Peyer's patch (tissue), 4 donors: ENCODE data around the gene SLC4A3. TPM values are rescaled to one million over a fixed set of nuclear protein-coding genes. Genes with fewer than 3 reads are reported as not detected.
A peak's percentile ranks its signal among the peaks of the same experiment; 100 is the strongest.
"Not testable (repeated sequence)": the region's sequence is repeated elsewhere in the genome, so short reads cannot be mapped to it uniquely, and the experiment has no call there.

Experiments
- DNase-seq, 3 donors: peaks; one replicate each; pipeline ENCODE4 v3.0.0-alpha.2; 2017 to 2019
- H3K27ac ChIP-seq, 4 donors: fragments of 200-600 bp; sonication (generic); one replicate each; pipeline ENCODE4 v1.5.1; 2016 to 2019
- H3K27me3 ChIP-seq, 2 donors: fragments of 200-600 bp; sonication (generic); one replicate each; pipeline ENCODE4 v1.5.1; 2019
- H3K36me3 ChIP-seq, 3 donors: fragments of 200-600 bp; sonication (generic); one replicate each; pipeline ENCODE4 v1.5.1; 2016 to 2019
- H3K4me1 ChIP-seq, 4 donors: fragments of 200-600 bp; sonication (generic); one replicate each; pipeline ENCODE4 v1.5.1; 2016 to 2019
- H3K4me3 ChIP-seq, 4 donors: fragments of 200-600 bp; sonication (generic); 1 replicate in 3 of 4; 2 replicates in 1 of 4; pipeline ENCODE4 v1.5.1; 2016 to 2019; ENCODE audit warnings: mild to moderate bottlenecking in 1 of 4
- H3K9me3 ChIP-seq, 4 donors: fragments of 200-600 bp; sonication (generic); one replicate each; pipeline ENCODE4 v1.5.1; 2016 to 2019; ENCODE audit warnings: mild to moderate bottlenecking in 1 of 4
- POLR2A ChIP-seq, 2 donors: fragments of 450-650 bp; IDR thresholded peaks; one replicate each; pipeline ENCODE4 v1.5.1; 2017; ENCODE audit warnings: antibody characterized with exemption in 2 of 2, mild to moderate bottlenecking in 2 of 2, moderate library complexity in 2 of 2
- total RNA-seq, 4 donors: library from RNA; depleted of rRNA; stranded (reverse); fragments of >200 nt; gene quantifications; one replicate each; pipeline ENCODE4 v1.1.0, GENCODE V29; 2016
- TF ChIP-seq, protein P1 (sequence below), 6 experiments: fragments of 450-650 bp in 4 of 6; fragments of 200-600 bp in 2 of 6; sonication (generic) in 1 of 6; IDR thresholded peaks; one replicate each; pipeline ENCODE4 v1.5.1; 2017 to 2019; ENCODE audit warnings: antibody characterized with exemption in 6 of 6, mild to moderate bottlenecking in 3 of 6, moderate library complexity in 1 of 6

The SLC4A3 gene
- total RNA-seq, 4 donors from 2014 or later = 0.57 to 8.1 TPM; not detected in 2

DNA sequence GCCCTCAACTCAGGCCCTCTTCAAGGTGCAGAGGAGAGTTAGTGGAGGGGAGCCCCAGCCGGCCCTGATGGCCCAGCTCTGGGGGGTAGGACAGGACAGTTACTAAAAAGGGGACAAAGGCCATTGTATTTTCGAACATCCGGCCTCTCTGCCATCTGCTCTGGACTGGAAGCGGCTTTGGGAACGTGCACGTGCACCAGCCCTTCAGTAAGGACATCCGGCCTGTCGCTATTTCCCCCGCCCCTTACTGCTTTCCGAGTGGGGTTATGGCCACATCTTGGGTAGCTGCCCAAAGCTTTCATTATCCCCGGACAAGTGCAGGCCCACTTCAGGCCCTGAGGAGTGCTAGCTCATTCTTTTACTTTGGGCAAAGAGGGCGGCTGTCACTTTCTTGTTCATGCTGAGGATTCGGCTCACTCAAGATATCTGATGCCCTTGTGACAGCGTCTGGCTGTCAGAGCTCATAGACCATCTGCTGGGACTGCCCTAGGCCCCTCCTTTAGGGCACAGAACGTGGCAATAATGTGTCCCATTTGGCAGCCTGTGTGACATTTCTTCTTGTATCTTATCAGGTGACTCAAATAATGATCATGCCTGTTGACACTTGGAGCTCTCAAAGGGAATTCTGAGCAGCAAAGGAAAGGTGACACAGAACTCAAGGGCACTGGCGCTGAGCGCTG, 17.5 kb downstream of the SLC4A3 start:
- no peaks in the 10 kb centered on the region for H3K36me3 ChIP-seq
- peak in 2 of 3 donors; percentile 44 to 51 for DNase-seq

DNA sequence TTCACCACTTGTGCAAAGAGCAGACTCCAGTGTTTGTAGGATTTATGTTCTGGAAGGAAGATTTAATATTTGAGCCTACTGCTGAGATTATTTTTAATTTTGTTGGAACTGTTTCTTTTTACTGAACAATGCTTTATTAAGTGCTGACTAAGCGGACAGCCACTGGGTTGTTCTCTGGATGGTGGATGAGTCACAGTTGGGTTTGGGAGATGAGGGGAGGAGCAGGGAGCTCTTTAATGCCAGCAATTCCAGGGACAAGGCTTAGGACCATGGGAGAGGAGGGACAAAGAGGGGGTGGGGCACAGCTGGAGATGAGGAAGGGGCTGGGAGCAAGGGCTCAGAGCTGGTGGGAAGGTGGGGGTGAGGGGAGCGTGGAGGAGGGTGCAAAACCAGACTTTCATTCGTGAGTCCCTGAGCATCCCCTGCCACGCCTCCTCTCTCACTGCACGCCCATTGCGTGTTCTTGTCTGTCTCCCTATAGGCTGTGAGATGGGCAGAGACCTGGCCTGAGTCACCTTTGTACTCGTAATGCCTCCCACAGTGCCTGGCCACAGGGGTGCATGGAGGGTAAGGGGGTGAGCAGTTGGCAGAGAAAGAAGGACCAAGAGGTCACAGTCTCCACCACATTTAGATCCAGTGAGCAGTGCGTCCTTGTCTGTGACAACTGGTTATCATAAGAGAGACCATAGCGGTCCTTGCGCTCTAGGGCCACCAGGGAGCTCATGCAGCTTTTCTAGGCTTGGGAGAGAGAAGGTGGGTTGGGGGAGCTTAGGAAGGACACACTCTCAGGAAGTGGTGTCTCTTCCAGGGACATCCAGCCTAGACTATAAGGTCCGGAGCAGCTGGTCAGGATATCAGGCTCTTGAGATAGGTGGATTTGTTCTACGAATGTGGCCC, 18.4 kb downstream of the SLC4A3 start:
- Histone ChIP-seq H3K4me1 (peaks cover 0 to 4% (median 0%) of the 10 kb centered on the region in 4 donors), H3K4me3 (no peak overlapping the region), H3K27me3 (no peaks in the 10 kb centered on the region), H3K9me3 (no peaks in the 10 kb centered on the region), H3K36me3 (no peaks in the 10 kb centered on the region), H3K27ac (no peak overlapping the region)
- DNase-seq = peak in 1 of 3 donors; percentile 22
- TF ChIP-seq, protein P1, sequence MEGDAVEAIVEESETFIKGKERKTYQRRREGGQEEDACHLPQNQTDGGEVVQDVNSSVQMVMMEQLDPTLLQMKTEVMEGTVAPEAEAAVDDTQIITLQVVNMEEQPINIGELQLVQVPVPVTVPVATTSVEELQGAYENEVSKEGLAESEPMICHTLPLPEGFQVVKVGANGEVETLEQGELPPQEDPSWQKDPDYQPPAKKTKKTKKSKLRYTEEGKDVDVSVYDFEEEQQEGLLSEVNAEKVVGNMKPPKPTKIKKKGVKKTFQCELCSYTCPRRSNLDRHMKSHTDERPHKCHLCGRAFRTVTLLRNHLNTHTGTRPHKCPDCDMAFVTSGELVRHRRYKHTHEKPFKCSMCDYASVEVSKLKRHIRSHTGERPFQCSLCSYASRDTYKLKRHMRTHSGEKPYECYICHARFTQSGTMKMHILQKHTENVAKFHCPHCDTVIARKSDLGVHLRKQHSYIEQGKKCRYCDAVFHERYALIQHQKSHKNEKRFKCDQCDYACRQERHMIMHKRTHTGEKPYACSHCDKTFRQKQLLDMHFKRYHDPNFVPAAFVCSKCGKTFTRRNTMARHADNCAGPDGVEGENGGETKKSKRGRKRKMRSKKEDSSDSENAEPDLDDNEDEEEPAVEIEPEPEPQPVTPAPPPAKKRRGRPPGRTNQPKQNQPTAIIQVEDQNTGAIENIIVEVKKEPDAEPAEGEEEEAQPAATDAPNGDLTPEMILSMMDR (IDR thresholded peaks at IDR 0.05) = no peak
- no peak for TF ChIP-seq POLR2A (IDR thresholded peaks at IDR 0.05)

More for the DNA sequence above, 17.5 kb downstream of the SLC4A3 start:
- Histone ChIP-seq H3K27me3 (no peaks in the 10 kb centered on the region), H3K9me3 (no peaks in the 10 kb centered on the region), H3K27ac (no peak overlapping the region), H3K4me3 (no peak overlapping the region), H3K4me1 (peaks cover 0 to 4% (median 0%) of the 10 kb centered on the region in 4 donors)
- TF ChIP-seq, protein P1 (IDR thresholded peaks at IDR 0.05) = no peak
- TF ChIP-seq POLR2A (IDR thresholded peaks at IDR 0.05) = no peak

DNA sequence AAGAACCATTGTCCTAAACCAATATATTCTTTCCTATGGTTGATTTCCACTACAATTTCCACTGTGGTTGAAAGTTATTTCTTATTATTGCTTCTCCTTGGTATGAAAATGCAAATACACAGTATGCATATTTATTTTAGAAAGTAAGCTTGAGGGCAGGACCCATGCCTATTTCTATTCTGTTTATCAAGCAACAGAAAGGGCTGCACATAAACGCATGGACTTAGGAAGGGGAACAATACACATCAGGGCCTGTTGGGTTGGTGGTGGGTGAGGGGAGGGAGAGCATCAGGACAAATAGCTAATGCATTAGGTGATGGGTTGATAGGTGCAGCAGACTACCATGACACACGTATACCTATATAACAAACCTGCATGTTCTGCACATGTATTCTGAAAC, 20.7 kb downstream of the SLC4A3 start:
- no peak overlapping the region for H3K27ac ChIP-seq
- no peaks in the 10 kb centered on the region for H3K9me3 ChIP-seq
- no peaks in the 10 kb centered on the region for H3K36me3 ChIP-seq
- no peak overlapping the region for H3K4me3 ChIP-seq
- TF ChIP-seq, protein P1 (IDR thresholded peaks at IDR 0.05) = no peak
- TF ChIP-seq POLR2A (IDR thresholded peaks at IDR 0.05) = no peak
- peaks cover 0 to 4% (median 0%) of the 10 kb centered on the region in 4 donors for H3K4me1 ChIP-seq
- DNase-seq = no peak
- H3K27me3 ChIP-seq = no peaks in the 10 kb centered on the region

DNA sequence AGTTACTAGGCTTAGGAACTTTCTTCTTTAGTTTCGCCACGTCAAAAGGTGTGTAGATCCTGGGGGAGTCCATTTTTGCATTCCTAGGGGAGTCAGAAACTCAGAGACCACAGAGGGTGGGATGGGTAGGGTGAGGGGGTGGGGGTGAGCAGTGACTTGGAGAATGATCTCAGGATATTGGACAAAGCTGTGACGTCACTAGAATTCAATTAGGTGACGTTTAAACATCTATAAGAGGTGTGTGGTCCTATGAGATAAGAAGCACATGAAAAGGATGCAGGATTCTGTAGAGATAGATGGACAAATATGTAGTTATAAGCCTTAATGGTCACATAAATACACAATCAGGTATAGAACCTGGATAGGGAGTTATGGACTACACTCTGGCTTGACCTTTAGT, 21.5 kb downstream of the SLC4A3 start:
- Histone ChIP-seq H3K27me3 (no peaks in the 10 kb centered on the region), H3K4me1 (peaks cover 0 to 4% (median 0%) of the 10 kb centered on the region in 4 donors), H3K9me3 (no peaks in the 10 kb centered on the region), H3K36me3 (no peaks in the 10 kb centered on the region), H3K4me3 (no peak overlapping the region), H3K27ac (no peak overlapping the region)
- no peak for DNase-seq
- TF ChIP-seq, protein P1 (IDR thresholded peaks at IDR 0.05) = no peak
- no peak for TF ChIP-seq POLR2A (IDR thresholded peaks at IDR 0.05)

DNA sequence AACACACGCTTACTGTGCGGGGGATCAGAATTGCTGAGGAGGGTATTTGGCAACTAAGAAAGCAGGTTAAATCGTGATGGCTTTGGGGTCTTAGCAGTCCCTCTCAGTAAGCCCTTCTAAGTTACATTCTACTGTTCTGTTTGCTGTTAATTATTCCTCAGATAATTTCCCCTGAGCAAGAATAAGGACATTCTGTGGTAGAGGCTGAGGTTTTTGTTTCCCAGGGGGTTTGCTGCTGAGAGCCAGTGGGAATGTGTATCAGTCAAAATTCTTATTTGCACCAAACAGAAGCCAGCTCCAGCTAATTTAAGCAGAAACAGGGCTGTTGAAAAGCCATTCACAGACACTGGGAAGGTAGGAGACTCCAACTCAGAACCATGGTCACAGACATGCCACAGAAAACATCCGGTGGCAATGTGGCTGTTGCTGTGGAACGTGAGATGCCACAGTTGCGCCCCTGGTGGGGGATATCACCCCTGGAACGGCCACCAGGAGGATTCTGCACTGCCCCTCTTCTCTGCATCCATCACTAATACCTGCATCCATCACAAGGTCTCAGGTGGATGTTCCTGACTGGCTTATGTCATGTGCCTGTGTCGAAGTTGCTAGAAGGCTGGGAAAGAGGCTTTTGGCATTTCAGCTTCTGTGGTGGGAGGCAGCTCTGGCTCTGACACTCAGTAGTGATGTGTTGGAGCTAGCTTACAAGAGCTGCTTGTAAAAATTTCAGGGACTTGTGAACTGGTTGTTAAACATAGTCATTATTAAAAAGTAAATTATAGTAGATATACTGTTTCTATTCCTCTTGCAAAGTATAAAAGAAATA, 23.2 kb downstream of the SLC4A3 start:
- Histone ChIP-seq H3K27me3 (no peaks in the 10 kb centered on the region), H3K36me3 (no peaks in the 10 kb centered on the region), H3K9me3 (no peaks in the 10 kb centered on the region), H3K27ac (no peak overlapping the region), H3K4me1 (no peaks in the 10 kb centered on the region), H3K4me3 (no peak overlapping the region)
- TF ChIP-seq, protein P1 (IDR thresholded peaks at IDR 0.05) = no peak
- TF ChIP-seq POLR2A (IDR thresholded peaks at IDR 0.05) = no peak
- DNase-seq = peak in 1 of 3 donors; percentile 2

DNA sequence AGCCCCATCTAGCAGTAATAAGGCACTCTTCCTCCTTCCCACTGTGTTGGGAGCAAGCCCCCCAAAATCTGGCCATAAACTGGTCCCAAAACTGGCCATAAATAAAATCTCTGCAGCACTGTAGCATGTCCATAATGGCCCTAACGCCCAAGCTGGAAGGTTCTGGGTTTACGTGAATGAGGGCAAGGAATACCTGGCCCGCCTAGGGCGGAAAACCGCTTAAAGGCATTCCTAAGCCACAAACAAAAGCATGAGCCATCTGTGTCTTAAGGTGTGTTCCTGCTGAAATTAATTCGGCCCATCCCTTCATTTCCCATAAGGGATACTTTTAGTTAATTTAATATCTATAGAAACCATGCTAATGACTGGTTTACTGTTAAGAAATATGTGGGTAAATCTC, 24.2 kb downstream of the SLC4A3 start:
- not testable (repeated sequence) for H3K4me1 ChIP-seq, H3K27me3 ChIP-seq, H3K9me3 ChIP-seq, H3K4me3 ChIP-seq, H3K36me3 ChIP-seq, H3K27ac ChIP-seq
- peak in 1 of 3 donors; percentile 5 for DNase-seq
